H1 (cell line): ENCODE data around the gene CAPZB.

Source experiments
- CBX5 ChIP-seq: fragments of 300-800, 300-1000 bp; sonication (generic); IDR thresholded peaks from 2 replicates; pipeline ENCODE4 v1.7.1; 2016; ENCODE audit warnings: antibody characterized with exemption, low read length, low read depth
- CEBPB ChIP-seq: IDR thresholded peaks from 2 replicates; pipeline ENCODE4 v1.6.1; 2012; ENCODE audit warnings: low read depth, low read length
- CREB1 ChIP-seq: IDR thresholded peaks from 2 replicates; pipeline ENCODE4 v1.6.1; 2012; ENCODE audit warnings: inconsistent platforms
- E2F6 ChIP-seq: IDR thresholded peaks from 2 replicates; pipeline ENCODE4 v1.6.1; 2012; ENCODE audit warnings: inconsistent platforms
- EGR1 ChIP-seq: IDR thresholded peaks from 2 replicates; pipeline ENCODE4 v1.6.1; 2011; ENCODE audit warnings: low read depth, low read length, borderline replicate concordance
- EP300 ChIP-seq, 2 experiments: IDR thresholded peaks; 1 replicate in 1 of 2; 2 replicates in 1 of 2; pipeline ENCODE4 v1.6.1; 2011 to 2012; ENCODE audit warnings: low read depth in 2 of 2, low read length in 2 of 2, mild to moderate bottlenecking in 2 of 2, borderline replicate concordance in 1 of 2, inconsistent platforms in 1 of 2, moderate library complexity in 1 of 2
- GABPA ChIP-seq: IDR thresholded peaks from 2 replicates; pipeline ENCODE4 v1.6.1; 2011; ENCODE audit warnings: mild to moderate bottlenecking, low read length, moderate library complexity, borderline replicate concordance; ENCODE audit not compliant: insufficient read depth
- MAX ChIP-seq: IDR thresholded peaks from 2 replicates; pipeline ENCODE4 v1.6.1; 2012; ENCODE audit warnings: inconsistent platforms
- POLR2A ChIP-seq, 2 experiments: IDR thresholded peaks; 1 replicate in 1 of 2; 2 replicates in 1 of 2; pipeline ENCODE4 v1.6.1; 2011; ENCODE audit warnings: low read depth in 2 of 2, low read length in 2 of 2, mild to moderate bottlenecking in 2 of 2; ENCODE audit errors: control extremely low read depth in 1 of 2
- SIN3A ChIP-seq, 2 experiments: IDR thresholded peaks in 1 of 2; conservative IDR thresholded peaks in 1 of 2; 2 replicates each; pipeline ENCODE4 v1.6.1; 2011 to 2012; ENCODE audit warnings: low read length in 2 of 2, improper control_type of control experiment in 1 of 2, low read depth in 1 of 2, mild to moderate bottlenecking in 1 of 2
- SIX5 ChIP-seq: IDR thresholded peaks from 2 replicates; pipeline ENCODE4 v1.6.1; 2011; ENCODE audit warnings: mild to moderate bottlenecking, low read depth, low read length
- TBP ChIP-seq: IDR thresholded peaks from 2 replicates; pipeline ENCODE4 v1.6.1; 2011; ENCODE audit warnings: low read depth, low read length, improper control_type of control experiment
- TF ChIP-seq, protein P1 (sequence below), 3 experiments: IDR thresholded peaks; 1 replicate in 2 of 3; 2 replicates in 1 of 3; pipeline versions ENCODE4 v1.5.1 to v1.6.1; 2011; ENCODE audit warnings: low read length in 3 of 3, mild to moderate bottlenecking in 3 of 3, inconsistent platforms in 2 of 3, low read depth in 1 of 3, moderate library complexity in 1 of 3; ENCODE audit not compliant: insufficient read depth in 1 of 3; ENCODE audit errors: control extremely low read depth in 1 of 3

- TF ChIP-seq, protein P1, sequence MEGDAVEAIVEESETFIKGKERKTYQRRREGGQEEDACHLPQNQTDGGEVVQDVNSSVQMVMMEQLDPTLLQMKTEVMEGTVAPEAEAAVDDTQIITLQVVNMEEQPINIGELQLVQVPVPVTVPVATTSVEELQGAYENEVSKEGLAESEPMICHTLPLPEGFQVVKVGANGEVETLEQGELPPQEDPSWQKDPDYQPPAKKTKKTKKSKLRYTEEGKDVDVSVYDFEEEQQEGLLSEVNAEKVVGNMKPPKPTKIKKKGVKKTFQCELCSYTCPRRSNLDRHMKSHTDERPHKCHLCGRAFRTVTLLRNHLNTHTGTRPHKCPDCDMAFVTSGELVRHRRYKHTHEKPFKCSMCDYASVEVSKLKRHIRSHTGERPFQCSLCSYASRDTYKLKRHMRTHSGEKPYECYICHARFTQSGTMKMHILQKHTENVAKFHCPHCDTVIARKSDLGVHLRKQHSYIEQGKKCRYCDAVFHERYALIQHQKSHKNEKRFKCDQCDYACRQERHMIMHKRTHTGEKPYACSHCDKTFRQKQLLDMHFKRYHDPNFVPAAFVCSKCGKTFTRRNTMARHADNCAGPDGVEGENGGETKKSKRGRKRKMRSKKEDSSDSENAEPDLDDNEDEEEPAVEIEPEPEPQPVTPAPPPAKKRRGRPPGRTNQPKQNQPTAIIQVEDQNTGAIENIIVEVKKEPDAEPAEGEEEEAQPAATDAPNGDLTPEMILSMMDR (IDR thresholded peaks at IDR 0.05; ENCODE audit: control extremely low read depth in 1 of 3, insufficient read depth in 1 of 3, low read depth in 1 of 3, low read length in 3 of 3) = no peak
- TF ChIP-seq MAX (no peak), TBP (no peak), POLR2A (IDR thresholded peaks at IDR 0.05; ENCODE audit: control extremely low read depth in 1 of 2, low read depth in 2 of 2, low read length in 2 of 2) (no peak), GABPA (no peak), CEBPB (no peak), CREB1 (no peak), SIN3A (conservative IDR thresholded peaks at IDR 0.05 in 1 of 2, IDR thresholded peaks at IDR 0.05 in 1 of 2; ENCODE audit: low read depth in 1 of 2, low read length in 2 of 2) (no peak), SIX5 (no peak), EP300 (IDR thresholded peaks at IDR 0.05; ENCODE audit: borderline replicate concordance in 1 of 2, low read depth in 2 of 2, low read length in 2 of 2) (no peak), E2F6 (no peak), CBX5 (no peak), EGR1 (no peak)
Observed at GRCh38 chr1:19313961-19314882, 171.1 kb downstream of the CAPZB start.
